AG04450 (cell line): ENCODE results near the gene HABP2. TPM values are rescaled to one million over a fixed set of nuclear protein-coding genes. Genes with fewer than 3 reads are reported as not detected.

Experiments used
- CTCF ChIA-PET: fragments of 300-600, 350-600 bp; formaldehyde crosslinking; extraction: SDS; loops from one replicate; lab custom pipeline; 2022; ENCODE audit warnings: antibody characterized with exemption, inconsistent platforms; lab: Charles Lee
- POLR2A ChIA-PET: fragments of 350-600 bp; formaldehyde crosslinking; extraction: SDS; loops from one replicate; lab custom pipeline; 2021; ENCODE audit warnings: antibody characterized with exemption, inconsistent platforms; lab: Yijun Ruan, JAX
- DNase-seq: peaks from one replicate; pipeline ENCODE4 v3.0.0-alpha.2; 2011; ENCODE audit warnings: low read depth, low spot score
- H3K27ac ChIP-seq: one replicate; pipeline ENCODE4 v1.5.1; 2012; ENCODE audit warnings: low read depth, low read length, control low read depth
- H3K27me3 ChIP-seq: one replicate; pipeline ENCODE4 v1.6.0; 2012; ENCODE audit warnings: low read length; ENCODE audit not compliant: control insufficient read depth, insufficient read depth
- H3K4me3 ChIP-seq: 2 replicates; pipeline ENCODE4 v1.5.1; 2011; ENCODE audit warnings: mild to moderate bottlenecking, low read depth, low read length, control low read depth
- H3K9me3 ChIP-seq: 2 replicates; pipeline ENCODE4 v1.5.1; 2012; ENCODE audit warnings: low read length; ENCODE audit not compliant: control insufficient read depth, insufficient read depth
- CTCF ChIP-seq: IDR thresholded peaks from 2 replicates; pipeline ENCODE4 v1.5.1; 2011; ENCODE audit warnings: low read depth, low read length, control low read depth, inconsistent platforms
- polyA plus RNA-seq: library from polyadenylated mRNA; depleted of rRNA; stranded (reverse); fragments of >200 nt; gene quantifications from 2 replicates; pipeline ENCODE4 v1.2.3, GENCODE V29; 2011

The HABP2 gene
- polyA plus RNA-seq, 1 experiment: not detected

GRCh38 chr10:113529575-113529974 is 23.3 kb upstream of the HABP2 start:
- no peak for DNase-seq
- ChIA-PET POLR2A (no interaction called here), CTCF (interaction anchor here (1.1 kb wide), 1 partner anchor 9 kb away, joined by 4 read pairs; no protein-coding TSS in a partner anchor)
- TF ChIP-seq CTCF: no peak
- H3K27me3 ChIP-seq: no peaks in the 10 kb centered on the region
- H3K27ac ChIP-seq: no peak overlapping the region
- no peaks in the 10 kb centered on the region for H3K9me3 ChIP-seq
- H3K4me3 ChIP-seq: no peak overlapping the region

GRCh38 chr10:113530476-113530875 is 22.4 kb upstream of the HABP2 start:
- Histone ChIP-seq H3K27me3 (no peaks in the 10 kb centered on the region), H3K9me3 (no peaks in the 10 kb centered on the region), H3K27ac (no peak overlapping the region), H3K4me3 (no peak overlapping the region)
- CTCF ChIA-PET: interaction anchor here (1.1 kb wide), 1 partner anchor 10 kb away, joined by 4 read pairs; no protein-coding TSS in a partner anchor
- DNase-seq: no peak
- POLR2A ChIA-PET: no interaction called here
- no peak for TF ChIP-seq CTCF

GRCh38 chr10:113532724-113533123 is 20.1 kb upstream of the HABP2 start:
- no peak overlapping the region for H3K27ac ChIP-seq
- CTCF ChIA-PET: no interaction called here

GRCh38 chr10:113533801-113534200 is 19.1 kb upstream of the HABP2 start:
- no peak for DNase-seq
- H3K27ac ChIP-seq: no peak overlapping the region
- TF ChIP-seq CTCF: no peak
- POLR2A ChIA-PET: no interaction called here
- H3K4me3 ChIP-seq: no peak overlapping the region
- no peaks in the 10 kb centered on the region for H3K9me3 ChIP-seq
- H3K27me3 ChIP-seq: no peaks in the 10 kb centered on the region
- CTCF ChIA-PET: no interaction called here

More at GRCh38 chr10:113532724-113533123, 20.1 kb upstream of the HABP2 start:
- H3K9me3 ChIP-seq: no peaks in the 10 kb centered on the region
- POLR2A ChIA-PET: no interaction called here
- no peak for TF ChIP-seq CTCF
- no peak overlapping the region for H3K4me3 ChIP-seq
- DNase-seq: no peak
- no peaks in the 10 kb centered on the region for H3K27me3 ChIP-seq

- no peak for DNase-seq
- TF ChIP-seq CTCF: no peak
- Histone ChIP-seq H3K9me3 (no peaks in the 10 kb centered on the region), H3K27me3 (no peaks in the 10 kb centered on the region), H3K27ac (no peak overlapping the region), H3K4me3 (no peak overlapping the region)
- ChIA-PET CTCF (no interaction called here), POLR2A (no interaction called here)
Measured at GRCh38 chr10:113534423-113534822, 18.4 kb upstream of the HABP2 start.
